OCI-LY7 (cell line): Measurements from ENCODE around the gene COPS6.

Source experiments
- EZH2phosphoT487 ChIP-seq: fragments of 200-600 bp; sonication (generic); IDR thresholded peaks from 2 replicates; pipeline ENCODE4 v1.6.1; 2018; ENCODE audit warnings: low read depth, borderline replicate concordance, mild to moderate bottlenecking, mixed run types, antibody characterized with exemption, low read length, moderate library complexity, mixed read lengths
- TF ChIP-seq, protein P1 (sequence below): fragments of 200-600 bp; sonication (generic); conservative IDR thresholded peaks from 2 replicates; pipeline ENCODE4 v1.5.1; 2014; ENCODE audit warnings: mild to moderate bottlenecking, antibody characterized with exemption, low read length, moderate library complexity, mixed read lengths

- TF ChIP-seq, protein P1, sequence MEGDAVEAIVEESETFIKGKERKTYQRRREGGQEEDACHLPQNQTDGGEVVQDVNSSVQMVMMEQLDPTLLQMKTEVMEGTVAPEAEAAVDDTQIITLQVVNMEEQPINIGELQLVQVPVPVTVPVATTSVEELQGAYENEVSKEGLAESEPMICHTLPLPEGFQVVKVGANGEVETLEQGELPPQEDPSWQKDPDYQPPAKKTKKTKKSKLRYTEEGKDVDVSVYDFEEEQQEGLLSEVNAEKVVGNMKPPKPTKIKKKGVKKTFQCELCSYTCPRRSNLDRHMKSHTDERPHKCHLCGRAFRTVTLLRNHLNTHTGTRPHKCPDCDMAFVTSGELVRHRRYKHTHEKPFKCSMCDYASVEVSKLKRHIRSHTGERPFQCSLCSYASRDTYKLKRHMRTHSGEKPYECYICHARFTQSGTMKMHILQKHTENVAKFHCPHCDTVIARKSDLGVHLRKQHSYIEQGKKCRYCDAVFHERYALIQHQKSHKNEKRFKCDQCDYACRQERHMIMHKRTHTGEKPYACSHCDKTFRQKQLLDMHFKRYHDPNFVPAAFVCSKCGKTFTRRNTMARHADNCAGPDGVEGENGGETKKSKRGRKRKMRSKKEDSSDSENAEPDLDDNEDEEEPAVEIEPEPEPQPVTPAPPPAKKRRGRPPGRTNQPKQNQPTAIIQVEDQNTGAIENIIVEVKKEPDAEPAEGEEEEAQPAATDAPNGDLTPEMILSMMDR = peak; percentile 96
- no peak for TF ChIP-seq EZH2phosphoT487
These were observed 7.2 kb upstream of the COPS6 start, which contains the start of gene ZNF3 for GRCh38 chr7:100081535-100082102.
